H1 (cell line): Measurements from ENCODE around the gene ZRANB1. TPM values are rescaled to one million over a fixed set of nuclear protein-coding genes. Genes with fewer than 3 reads are reported as not detected.

Source experiments
- CTCF ChIA-PET: fragments of 300-600 bp; sonication (Branson Sonifier 250); formaldehyde crosslinking; loops from one replicate; lab custom pipeline; 2021; ENCODE audit not compliant: partially characterized antibody; lab: Charles Lee
- POLR2A ChIA-PET: fragments of 300-600 bp; sonication (Branson Sonifier 250); formaldehyde crosslinking; loops from one replicate; lab custom pipeline; 2021; ENCODE audit warnings: inconsistent platforms; ENCODE audit not compliant: partially characterized antibody; lab: Charles Lee
- DNase-seq, 2 experiments: peaks; one replicate each; pipeline versions ENCODE4 v3.0.0 to v3.0.0-alpha.2; 2010 to 2022; ENCODE audit warnings: low spot score in 2 of 2, low read depth in 1 of 2, mixed read lengths in 1 of 2
- FAIRE-seq: peaks from 2 replicates; lab custom pipeline; 2011; peaks lifted over from hg19 to GRCh38; lab: Jason Lieb, UNC
- H2AFZ ChIP-seq: 2 replicates; pipeline ENCODE4 v1.8.1; 2012; ENCODE audit warnings: low read length, inconsistent platforms
- H2AK5ac ChIP-seq: 2 replicates; pipeline ENCODE4 v1.6.1; 2013; ENCODE audit warnings: low read depth, low read length
- H2BK120ac ChIP-seq: replicated peaks from 2 replicates; pipeline ENCODE3; 2013; ENCODE audit warnings: low read depth, low read length, inconsistent platforms
- H2BK12ac ChIP-seq: 2 replicates; pipeline ENCODE4 v1.6.1; 2013; ENCODE audit warnings: low read depth, low read length
- H2BK15ac ChIP-seq: 2 replicates; pipeline ENCODE4 v1.6.1; 2013; ENCODE audit warnings: low read length
- H2BK20ac ChIP-seq: 2 replicates; pipeline ENCODE4 v1.6.1; 2013; ENCODE audit warnings: low read length
- H2BK5ac ChIP-seq: 2 replicates; pipeline ENCODE4 v1.6.1; 2013; ENCODE audit warnings: low read depth, low read length
- H3K14ac ChIP-seq: 2 replicates; pipeline ENCODE4 v1.6.1; 2013; ENCODE audit warnings: inconsistent platforms; ENCODE audit not compliant: insufficient read length
- H3K18ac ChIP-seq: 2 replicates; pipeline ENCODE4 v1.6.1; 2013; ENCODE audit warnings: low read length; ENCODE audit errors: extremely low read depth
- H3K23ac ChIP-seq: 2 replicates; pipeline ENCODE4 v1.6.1; 2013; ENCODE audit warnings: inconsistent platforms; ENCODE audit not compliant: insufficient read length
- H3K23me2 ChIP-seq: 2 replicates; pipeline ENCODE4 v1.6.1; 2013; ENCODE audit warnings: low read depth, low read length
- H3K27ac ChIP-seq: 2 replicates; pipeline ENCODE4 v1.6.1; 2011; ENCODE audit warnings: low read depth, low read length, inconsistent platforms
- H3K27me3 ChIP-seq, 4 experiments: replicated peaks in 1 of 4; 1 replicate in 1 of 4; 2 replicates in 3 of 4; pipeline versions ENCODE4 v1.6.1 to v1.8.1; 2011 to 2013; ENCODE audit warnings: low read length in 3 of 4, mild to moderate bottlenecking in 3 of 4, inconsistent platforms in 2 of 4, mixed read lengths in 2 of 4, moderate library complexity in 1 of 4; ENCODE audit not compliant: control insufficient read depth in 3 of 4, insufficient read depth in 3 of 4; ENCODE audit errors: extremely low read depth in 1 of 4
- H3K36me3 ChIP-seq, 4 experiments: 2 replicates each; pipeline versions ENCODE4 v1.6.1 to v1.8.1; 2011 to 2013; ENCODE audit warnings: mild to moderate bottlenecking in 4 of 4, low read length in 3 of 4, moderate library complexity in 2 of 4, control low read depth in 1 of 4, inconsistent platforms in 1 of 4; ENCODE audit not compliant: insufficient read depth in 4 of 4, control insufficient read depth in 2 of 4
- H3K4ac ChIP-seq: replicated peaks from 2 replicates; pipeline ENCODE3; 2013; ENCODE audit warnings: low read length, low read depth, mixed read lengths, inconsistent platforms; ENCODE audit not compliant: insufficient read length
- H3K4me1 ChIP-seq, 4 experiments: replicated peaks in 1 of 4; 1 replicate in 1 of 4; 2 replicates in 3 of 4; pipeline versions ENCODE4 v1.6.1 to v1.8.1; 2011 to 2013; ENCODE audit warnings: low read length in 3 of 4, inconsistent platforms in 2 of 4, mixed read lengths in 1 of 4; ENCODE audit not compliant: insufficient read depth in 4 of 4, control insufficient read depth in 3 of 4
- H3K4me2 ChIP-seq, 2 experiments: 2 replicates each; pipeline versions ENCODE4 v1.6.1 to v1.8.1; 2011 to 2013; ENCODE audit warnings: low read depth in 2 of 2, low read length in 2 of 2, control low read depth in 1 of 2, inconsistent platforms in 1 of 2, mild to moderate bottlenecking in 1 of 2; ENCODE audit not compliant: insufficient read depth in 1 of 2
- H3K4me3 ChIP-seq, 4 experiments: fragments of 200-600, 300-600 bp in 1 of 4; sonication (generic), shearing (Covaris generic), sonication (Bioruptor Twin) in 1 of 4; 2 replicates each; pipeline versions ENCODE4 v1.5.1 to v1.8.1; 2011 to 2016; ENCODE audit warnings: low read length in 4 of 4, low read depth in 3 of 4, control low read depth in 2 of 4, inconsistent platforms in 2 of 4, mild to moderate bottlenecking in 2 of 4, mixed read lengths in 1 of 4, moderate library complexity in 1 of 4; ENCODE audit not compliant: insufficient read depth in 2 of 4; ENCODE audit errors: extremely low read depth in 1 of 4
- H3K56ac ChIP-seq: replicated peaks from 2 replicates; pipeline ENCODE3; 2013; ENCODE audit warnings: low read depth, mild to moderate bottlenecking, mixed read lengths, low read length, inconsistent platforms; ENCODE audit not compliant: insufficient read length
- H3K79me1 ChIP-seq: 2 replicates; pipeline ENCODE4 v1.6.1; 2013; ENCODE audit warnings: low read depth, low read length, control low read depth
- H3K79me2 ChIP-seq, 2 experiments: 2 replicates each; pipeline versions ENCODE4 v1.6.1 to v1.8.1; 2012 to 2013; ENCODE audit warnings: low read length in 2 of 2, mild to moderate bottlenecking in 2 of 2, inconsistent platforms in 1 of 2; ENCODE audit not compliant: insufficient read depth in 2 of 2, control insufficient read depth in 1 of 2
- H3K9ac ChIP-seq, 4 experiments: replicated peaks in 1 of 4; 1 replicate in 1 of 4; 2 replicates in 3 of 4; pipeline versions ENCODE4 v1.6.1 to v1.8.1; 2011 to 2013; ENCODE audit warnings: low read depth in 3 of 4, low read length in 3 of 4, control low read depth in 2 of 4, mild to moderate bottlenecking in 2 of 4, moderate library complexity in 2 of 4, inconsistent platforms in 1 of 4; ENCODE audit errors: extremely low read depth in 1 of 4
- H3K9me3 ChIP-seq, 2 experiments: 2 replicates each; pipeline versions ENCODE4 v1.6.1 to v1.8.1; 2012 to 2013; ENCODE audit warnings: mild to moderate bottlenecking in 2 of 2, moderate library complexity in 2 of 2, control low read depth in 1 of 2, inconsistent platforms in 1 of 2, low read depth in 1 of 2, low read length in 1 of 2, mixed read lengths in 1 of 2; ENCODE audit not compliant: insufficient read depth in 2 of 2
- H4K20me1 ChIP-seq, 2 experiments: replicated peaks in 1 of 2; 2 replicates each; pipeline versions ENCODE3 to v1.8.1; 2011 to 2013; ENCODE audit warnings: inconsistent platforms in 2 of 2, low read length in 2 of 2, mild to moderate bottlenecking in 1 of 2; ENCODE audit not compliant: insufficient read depth in 2 of 2, control insufficient read depth in 1 of 2
- H4K5ac ChIP-seq: 2 replicates; pipeline ENCODE4 v1.6.1; 2013; ENCODE audit warnings: low read length, low read depth, mixed read lengths, inconsistent platforms; ENCODE audit not compliant: insufficient read length
- H4K8ac ChIP-seq: 2 replicates; pipeline ENCODE4 v1.8.0; 2013; ENCODE audit warnings: mild to moderate bottlenecking, moderate library complexity, low read length, inconsistent platforms; ENCODE audit not compliant: insufficient read depth; ENCODE audit errors: extremely low read depth
- H4K91ac ChIP-seq: replicated peaks from 2 replicates; pipeline ENCODE3; 2013; ENCODE audit warnings: low read length, mixed read lengths, inconsistent platforms; ENCODE audit not compliant: insufficient read length
- SP4 ChIP-seq: IDR thresholded peaks from 2 replicates; pipeline ENCODE4 v1.6.1; 2012; ENCODE audit warnings: low read length, inconsistent platforms
- WGBS, 2 experiments: shearing (Covaris generic) in 1 of 2; methylation state at CpG; one replicate each; pipeline versions ENCODE4 v1.1.6 to v1.1.7; 2013 to 2015; ENCODE audit warnings: low lambda C conversion rate in 2 of 2, mixed read lengths in 2 of 2, inconsistent platforms in 1 of 2, low coverage in 1 of 2, missing lambda C conversion rate in 1 of 2; ENCODE audit not compliant: insufficient replicate concordance in 2 of 2, insufficient coverage in 1 of 2, insufficient read length in 1 of 2; ENCODE audit errors: extremely low coverage in 1 of 2, missing lambda C conversion rate in 1 of 2; 5-methylcytosine and 5-hydroxymethylcytosine counted together
- polyA plus RNA-seq, 7 experiments: library from polyadenylated mRNA; depleted of rRNA in 3 of 7; stranded (reverse) in 5 of 7; unstranded in 2 of 7; fragments of >200 nt in 5 of 7; fragments of 200-250 nt in 2 of 7; gene quantifications; 1 replicate in 5 of 7; 2 replicates in 1 of 7; 4 replicates in 1 of 7; pipeline versions ENCODE4 v1.2.1 to v1.2.3, GENCODE V29; 2011 to 2013; ENCODE audit warnings: missing spikeins in 2 of 7, mixed read lengths in 2 of 7
- total RNA-seq: library from RNA; stranded (reverse); fragmentation: NEBNext Ultra II Directional; extraction: Animal tissue kit (Norgen Biotek cat#: 25700); gene quantifications from 2 replicates; pipeline ENCODE4 v1.2.1, GENCODE V29; 2021

ZRANB1 gene
- total and polyA plus RNA-seq, 2 of the 8 experiments (the other 6 are each of a cell fraction or from before 2014, with no cell fraction given), result 6.1 to 19.9 TPM

- Histone ChIP-seq H3K36me3 (peaks cover 3 to 26% (median 8%) of the 10 kb centered on the region in 4 experiments; a peak in 5 of 8 replicates), H3K4ac (no peak overlapping the region), H4K8ac (no peak overlapping the region), H2AK5ac (no peak overlapping the region), H3K79me2 (peaks cover under 1 to 100% of the 10 kb centered on the region in 2 experiments; a peak in 3 of 4 replicates), H2AFZ (no peak overlapping the region), H4K91ac (no peak overlapping the region), H3K23me2 (no peaks in the 10 kb centered on the region), H2BK20ac (no peak overlapping the region), H3K27me3 (no peaks in the 10 kb centered on the region), H3K18ac (no peak overlapping the region), H3K4me1 (peaks cover 2 to 12% (median 8%) of the 10 kb centered on the region in 4 experiments; a peak in 6 of 7 replicates), H3K9me3 (no peaks in the 10 kb centered on the region), H3K4me2 (no peak overlapping the region), H3K4me3 (no peak overlapping the region), H3K27ac (no peak overlapping the region), H3K9ac (no peak overlapping the region), H3K14ac (no peak overlapping the region), H2BK120ac (no peak overlapping the region), H3K56ac (no peak overlapping the region), H2BK5ac (no peak overlapping the region; the same call in 1 of the 2 replicates), H3K23ac (no peak overlapping the region), H4K20me1 (peaks cover 38 to 50% of the 10 kb centered on the region in 2 experiments), H4K5ac (no peak overlapping the region), H2BK15ac (no peak overlapping the region), H2BK12ac (no peak overlapping the region), H3K79me1 (peaks cover 50% of the 10 kb centered on the region)
- 91% methylated on average over 20 of the region's 20 CpGs; no CpG with 5 or more reads in 1 of the 2 experiments for WGBS, 2 experiments
- POLR2A ChIA-PET, result interaction anchor here (0.6 kb wide), 1 partner anchor 131 kb away, joined by 3 read pairs; no protein-coding TSS in a partner anchor
- no peak for DNase-seq
- FAIRE-seq, result no peak
- TF ChIP-seq SP4, result no peak
- CTCF ChIA-PET, result interaction anchor here (0.9 to 2.3 kb wide), 3 partner anchors 14 to 21 kb away, joined by 3 to 7 read pairs (median 4); no protein-coding TSS in a partner anchor
These were observed 72.3 kb downstream of the ZRANB1 start for GRCh38 chr10:125014086-125014830.
